A673 (cell line): ENCODE measurements around the gene GRIK4.

Source experiments
- EZH2 ChIP-seq: fragments of 200-600 bp; sonication (generic); IDR thresholded peaks from 2 replicates; pipeline ENCODE4 v1.6.1; 2017; ENCODE audit warnings: borderline replicate concordance, low read depth, mild to moderate bottlenecking, mixed read lengths, antibody characterized with exemption, low read length; ENCODE audit not compliant: poor library complexity, severe bottlenecking
- TF ChIP-seq, protein P1 (sequence below): fragments of 300-800, 200-600 bp; sonication (generic); conservative IDR thresholded peaks from 2 replicates; pipeline ENCODE4 v1.5.1; 2017; ENCODE audit warnings: low read depth, mild to moderate bottlenecking, antibody characterized with exemption, low read length, moderate library complexity, mixed read lengths

DNA sequence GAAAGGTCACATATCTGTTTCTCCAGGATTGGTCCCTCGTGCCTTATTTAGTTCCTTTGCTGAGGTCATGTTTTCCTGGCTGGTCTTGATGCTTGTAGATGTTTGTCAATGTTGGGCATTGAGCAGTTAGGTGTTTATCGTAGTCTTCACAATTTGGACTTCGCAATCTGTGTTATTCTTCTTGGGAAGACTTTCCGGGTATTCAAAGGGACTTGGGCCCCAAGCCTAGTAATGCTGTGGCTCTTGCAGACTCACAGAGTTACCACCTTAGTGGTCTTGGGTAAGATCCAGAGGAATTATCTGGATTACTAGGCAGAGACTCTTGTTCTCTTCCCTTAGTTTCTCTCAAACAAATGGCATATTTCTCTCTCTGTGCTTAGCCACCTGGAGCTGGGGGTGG, 223.5 kb downstream of the GRIK4 start:
- TF ChIP-seq, protein P1, sequence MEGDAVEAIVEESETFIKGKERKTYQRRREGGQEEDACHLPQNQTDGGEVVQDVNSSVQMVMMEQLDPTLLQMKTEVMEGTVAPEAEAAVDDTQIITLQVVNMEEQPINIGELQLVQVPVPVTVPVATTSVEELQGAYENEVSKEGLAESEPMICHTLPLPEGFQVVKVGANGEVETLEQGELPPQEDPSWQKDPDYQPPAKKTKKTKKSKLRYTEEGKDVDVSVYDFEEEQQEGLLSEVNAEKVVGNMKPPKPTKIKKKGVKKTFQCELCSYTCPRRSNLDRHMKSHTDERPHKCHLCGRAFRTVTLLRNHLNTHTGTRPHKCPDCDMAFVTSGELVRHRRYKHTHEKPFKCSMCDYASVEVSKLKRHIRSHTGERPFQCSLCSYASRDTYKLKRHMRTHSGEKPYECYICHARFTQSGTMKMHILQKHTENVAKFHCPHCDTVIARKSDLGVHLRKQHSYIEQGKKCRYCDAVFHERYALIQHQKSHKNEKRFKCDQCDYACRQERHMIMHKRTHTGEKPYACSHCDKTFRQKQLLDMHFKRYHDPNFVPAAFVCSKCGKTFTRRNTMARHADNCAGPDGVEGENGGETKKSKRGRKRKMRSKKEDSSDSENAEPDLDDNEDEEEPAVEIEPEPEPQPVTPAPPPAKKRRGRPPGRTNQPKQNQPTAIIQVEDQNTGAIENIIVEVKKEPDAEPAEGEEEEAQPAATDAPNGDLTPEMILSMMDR = no peak
- TF ChIP-seq EZH2 = no peak
